ENCODE results near the gene CYB561D1.

CYB561D1 gene

GRCh38 chr1:109517337-109517736 lies 23.4 kb downstream of the CYB561D1 start:
- Histone ChIP-seq H3K4me1 (ENCODE audit: control insufficient read depth, insufficient read depth, low read length, unreplicated experiment) (no peaks in the 10 kb centered on the region), H3K27ac (ENCODE audit: low read depth, low read length) (no peak overlapping the region), H2AFZ (ENCODE audit: low read length, unreplicated experiment) (no peak overlapping the region), H3K27me3 (ENCODE audit: insufficient read depth, low read length) (peaks cover 22% of the 10 kb centered on the region), H3K36me3 (ENCODE audit: insufficient read depth, low read length) (no peaks in the 10 kb centered on the region), H3K4me3 (ENCODE audit: low read depth, low read length) (no peak overlapping the region), H3K79me2 (ENCODE audit: control insufficient read depth, insufficient read depth, low read length, unreplicated experiment) (no peaks in the 10 kb centered on the region)

- H3K4me1 ChIP-seq (ENCODE audit: control insufficient read depth, insufficient read depth, low read length, unreplicated experiment), result no peaks in the 10 kb centered on the region
- H3K4me3 ChIP-seq (ENCODE audit: low read depth, low read length), result no peak overlapping the region
- H3K79me2 ChIP-seq (ENCODE audit: control insufficient read depth, insufficient read depth, low read length, unreplicated experiment), result no peaks in the 10 kb centered on the region
- H2AFZ ChIP-seq (ENCODE audit: low read length, unreplicated experiment), result no peak overlapping the region
- no peak overlapping the region for H3K27ac ChIP-seq (ENCODE audit: low read depth, low read length)
- peaks cover 37% of the 10 kb centered on the region for H3K27me3 ChIP-seq (ENCODE audit: insufficient read depth, low read length)
- no peaks in the 10 kb centered on the region for H3K36me3 ChIP-seq (ENCODE audit: insufficient read depth, low read length)
Measured at GRCh38 chr1:109521002-109521951, 27.4 kb downstream of the CYB561D1 start.

- Histone ChIP-seq H3K27ac (ENCODE audit: low read depth, low read length) (no peak overlapping the region), H3K79me2 (ENCODE audit: control insufficient read depth, insufficient read depth, low read length, unreplicated experiment) (no peaks in the 10 kb centered on the region), H2AFZ (ENCODE audit: low read length, unreplicated experiment) (no peak overlapping the region), H3K4me1 (ENCODE audit: control insufficient read depth, insufficient read depth, low read length, unreplicated experiment) (no peaks in the 10 kb centered on the region), H3K4me3 (ENCODE audit: low read depth, low read length) (no peak overlapping the region), H3K27me3 (ENCODE audit: insufficient read depth, low read length) (peaks cover 42% of the 10 kb centered on the region), H3K36me3 (ENCODE audit: insufficient read depth, low read length) (no peaks in the 10 kb centered on the region)
Measured at GRCh38 chr1:109522026-109522425, 28.1 kb downstream of the CYB561D1 start.

GRCh38 chr1:109523706-109524105 lies 29.8 kb downstream of the CYB561D1 start:
- H3K79me2 ChIP-seq (ENCODE audit: control insufficient read depth, insufficient read depth, low read length, unreplicated experiment), result no peaks in the 10 kb centered on the region
- H2AFZ ChIP-seq (ENCODE audit: low read length, unreplicated experiment), result no peak overlapping the region
- no peak overlapping the region for H3K4me3 ChIP-seq (ENCODE audit: low read depth, low read length)
- no peaks in the 10 kb centered on the region for H3K36me3 ChIP-seq (ENCODE audit: insufficient read depth, low read length)
- H3K27me3 ChIP-seq (ENCODE audit: insufficient read depth, low read length), result peaks cover 51% of the 10 kb centered on the region
- H3K27ac ChIP-seq (ENCODE audit: low read depth, low read length), result no peak overlapping the region
- H3K4me1 ChIP-seq (ENCODE audit: control insufficient read depth, insufficient read depth, low read length, unreplicated experiment), result no peaks in the 10 kb centered on the region

GRCh38 chr1:109527098-109527811 lies 33.4 kb downstream of the CYB561D1 start:
- Histone ChIP-seq H3K36me3 (ENCODE audit: insufficient read depth, low read length) (no peaks in the 10 kb centered on the region), H3K27me3 (ENCODE audit: insufficient read depth, low read length) (peaks cover 30% of the 10 kb centered on the region), H3K4me1 (ENCODE audit: control insufficient read depth, insufficient read depth, low read length, unreplicated experiment) (peaks cover 4% of the 10 kb centered on the region), H3K4me3 (ENCODE audit: low read depth, low read length) (no peak overlapping the region), H3K27ac (ENCODE audit: low read depth, low read length) (no peak overlapping the region), H2AFZ (ENCODE audit: low read length, unreplicated experiment) (no peak overlapping the region), H3K79me2 (ENCODE audit: control insufficient read depth, insufficient read depth, low read length, unreplicated experiment) (no peaks in the 10 kb centered on the region)

GRCh38 chr1:109527846-109528695 lies 34.2 kb downstream of the CYB561D1 start:
- H3K4me1 ChIP-seq (ENCODE audit: control insufficient read depth, insufficient read depth, low read length, unreplicated experiment), result peaks cover 8% of the 10 kb centered on the region
- H3K4me3 ChIP-seq (ENCODE audit: low read depth, low read length), result no peak overlapping the region
- H3K27ac ChIP-seq (ENCODE audit: low read depth, low read length), result no peak overlapping the region
- no peaks in the 10 kb centered on the region for H3K36me3 ChIP-seq (ENCODE audit: insufficient read depth, low read length)
- H3K79me2 ChIP-seq (ENCODE audit: control insufficient read depth, insufficient read depth, low read length, unreplicated experiment), result no peaks in the 10 kb centered on the region
- H2AFZ ChIP-seq (ENCODE audit: low read length, unreplicated experiment), result no peak overlapping the region
- peaks cover 22% of the 10 kb centered on the region for H3K27me3 ChIP-seq (ENCODE audit: insufficient read depth, low read length)

GRCh38 chr1:109528712-109529111 lies 34.8 kb downstream of the CYB561D1 start:
- Histone ChIP-seq H3K4me1 (ENCODE audit: control insufficient read depth, insufficient read depth, low read length, unreplicated experiment) (peaks cover 8% of the 10 kb centered on the region), H3K36me3 (ENCODE audit: insufficient read depth, low read length) (no peaks in the 10 kb centered on the region), H2AFZ (ENCODE audit: low read length, unreplicated experiment) (no peak overlapping the region), H3K27ac (ENCODE audit: low read depth, low read length) (no peak overlapping the region), H3K79me2 (ENCODE audit: control insufficient read depth, insufficient read depth, low read length, unreplicated experiment) (no peaks in the 10 kb centered on the region), H3K4me3 (ENCODE audit: low read depth, low read length) (no peak overlapping the region), H3K27me3 (ENCODE audit: insufficient read depth, low read length) (peaks cover 20% of the 10 kb centered on the region)

GRCh38 chr1:109529881-109530456 lies 36.1 kb downstream of the CYB561D1 start:
- no peak overlapping the region for H2AFZ ChIP-seq (ENCODE audit: low read length, unreplicated experiment)
- H3K27ac ChIP-seq (ENCODE audit: low read depth, low read length), result no peak overlapping the region
- no peaks in the 10 kb centered on the region for H3K79me2 ChIP-seq (ENCODE audit: control insufficient read depth, insufficient read depth, low read length, unreplicated experiment)
- no peaks in the 10 kb centered on the region for H3K36me3 ChIP-seq (ENCODE audit: insufficient read depth, low read length)
- H3K27me3 ChIP-seq (ENCODE audit: insufficient read depth, low read length), result peaks cover 20% of the 10 kb centered on the region
- no peak overlapping the region for H3K4me3 ChIP-seq (ENCODE audit: low read depth, low read length)
- peaks cover 8% of the 10 kb centered on the region for H3K4me1 ChIP-seq (ENCODE audit: control insufficient read depth, insufficient read depth, low read length, unreplicated experiment)

- H3K27ac ChIP-seq (ENCODE audit: low read depth, low read length), result no peak overlapping the region
- no peak overlapping the region for H3K4me3 ChIP-seq (ENCODE audit: low read depth, low read length)
- H3K27me3 ChIP-seq (ENCODE audit: insufficient read depth, low read length), result peaks cover 20% of the 10 kb centered on the region
- no peak overlapping the region for H2AFZ ChIP-seq (ENCODE audit: low read length, unreplicated experiment)
- H3K79me2 ChIP-seq (ENCODE audit: control insufficient read depth, insufficient read depth, low read length, unreplicated experiment), result no peaks in the 10 kb centered on the region
- no peaks in the 10 kb centered on the region for H3K36me3 ChIP-seq (ENCODE audit: insufficient read depth, low read length)
- H3K4me1 ChIP-seq (ENCODE audit: control insufficient read depth, insufficient read depth, low read length, unreplicated experiment), result peaks cover 8% of the 10 kb centered on the region
Measured at GRCh38 chr1:109530457-109531087, 36.7 kb downstream of the CYB561D1 start.

- H3K4me3 ChIP-seq (ENCODE audit: low read depth, low read length), result no peak overlapping the region
- no peaks in the 10 kb centered on the region for H3K36me3 ChIP-seq (ENCODE audit: insufficient read depth, low read length)
- H3K27ac ChIP-seq (ENCODE audit: low read depth, low read length), result no peak overlapping the region
- peaks cover 8% of the 10 kb centered on the region for H3K4me1 ChIP-seq (ENCODE audit: control insufficient read depth, insufficient read depth, low read length, unreplicated experiment)
- H2AFZ ChIP-seq (ENCODE audit: low read length, unreplicated experiment), result no peak overlapping the region
- peaks cover 15% of the 10 kb centered on the region for H3K27me3 ChIP-seq (ENCODE audit: insufficient read depth, low read length)
- no peaks in the 10 kb centered on the region for H3K79me2 ChIP-seq (ENCODE audit: control insufficient read depth, insufficient read depth, low read length, unreplicated experiment)
Measured at GRCh38 chr1:109531380-109531779, 37.5 kb downstream of the CYB561D1 start.

Measured in ACC112 (cell line).